K562 (cell line): Measurements from ENCODE around the gene PCDH9.
"Not testable (repeated sequence)": the region's sequence is repeated elsewhere in the genome, so short reads cannot be mapped to it uniquely, and the experiment has no call there.

Experiments
- CEBPB ChIP-seq: fragments of 450-650 bp; IDR thresholded peaks from 2 replicates; pipeline ENCODE4 v1.6.1; 2016; ENCODE audit warnings: missing genetic modification characterization, missing compliant biosample characterization
- HNRNPUL1 ChIP-seq: fragments of 200-400 bp; formaldehyde crosslinking; IDR thresholded peaks from 2 replicates; pipeline ENCODE4 v1.6.1; 2017; ENCODE audit warnings: low read length
- ILF3 ChIP-seq: fragments of 450-650 bp; IDR thresholded peaks from 2 replicates; pipeline ENCODE4 v1.6.1; 2018; ENCODE audit warnings: antibody characterized with exemption, mild to moderate bottlenecking, moderate library complexity, borderline replicate concordance
- KDM5B ChIP-seq: fragments of 200-600 bp; sonication (generic); IDR thresholded peaks from 2 replicates; pipeline ENCODE4 v1.6.1; 2012; ENCODE audit warnings: low read depth, mild to moderate bottlenecking, moderate library complexity, low read length, control low read depth, inconsistent platforms; ENCODE audit not compliant: insufficient replicate concordance
- MAX ChIP-seq: sonication (generic); formaldehyde crosslinking; IDR thresholded peaks from 2 replicates; pipeline ENCODE4 v1.9.0; 2022; ENCODE audit warnings: mild to moderate bottlenecking, missing genetic modification reagents
- MITF ChIP-seq: IDR thresholded peaks from 2 replicates; pipeline ENCODE4 v1.6.1; 2014; ENCODE audit warnings: antibody characterized with exemption
- NR3C1 ChIP-seq: sonication (generic); formaldehyde crosslinking; IDR thresholded peaks from 2 replicates; pipeline ENCODE4 v1.8.1; 2022; ENCODE audit warnings: missing genetic modification reagents
- POLR2A ChIP-seq: fragments of 450-650 bp; conservative IDR thresholded peaks from 2 replicates; pipeline ENCODE4 v1.6.1; 2016
- REST ChIP-seq, 2 experiments: fragments of 450-650 bp; formaldehyde crosslinking in 1 of 2; IDR thresholded peaks; 2 replicates each; pipeline versions ENCODE4 v1.4.0 to v1.6.1; 2014 to 2020; ENCODE audit warnings: mild to moderate bottlenecking in 2 of 2, borderline replicate concordance in 1 of 2, low read depth in 1 of 2
- RFX5 ChIP-seq: IDR thresholded peaks from 2 replicates; pipeline ENCODE4 v1.6.1; 2011; ENCODE audit warnings: low read depth, mild to moderate bottlenecking, improper control_type of control experiment, low read length
- TBL1XR1 ChIP-seq, 2 experiments: IDR thresholded peaks; 2 replicates each; pipeline ENCODE4 v1.6.1; 2012; ENCODE audit warnings: improper control_type of control experiment in 2 of 2, low read length in 2 of 2, mild to moderate bottlenecking in 1 of 2
- ZNF239 ChIP-seq: fragments of 250-450 bp; sonication (Bioruptor Pico); IDR thresholded peaks from 2 replicates; pipeline ENCODE4 v1.4.0; 2020; ENCODE audit warnings: mild to moderate bottlenecking
- ZNF274 ChIP-seq: IDR thresholded peaks from 2 replicates; pipeline ENCODE4 v1.6.1; 2011; ENCODE audit warnings: low read depth, mild to moderate bottlenecking, low read length, moderate library complexity, borderline replicate concordance
- ZNF280B ChIP-seq: fragments of 250-450 bp; sonication (Bioruptor Pico); IDR thresholded peaks from 2 replicates; pipeline ENCODE4 v1.5.1; 2021; ENCODE audit warnings: mild to moderate bottlenecking

GRCh38 chr13:66259426-66259825 is 970.7 kb downstream of the PCDH9 start:
- not testable (repeated sequence) for TF ChIP-seq HNRNPUL1; TBL1XR1 (IDR thresholded peaks at IDR 0.05; ENCODE audit: low read length in 2 of 2); NR3C1 (CRISPR knock-in tag); ZNF280B; ZNF274; POLR2A; KDM5B; ZNF239; CEBPB (tag); RFX5; ILF3; MITF; MAX (CRISPR knock-in tag); REST (IDR thresholded peaks at IDR 0.05; ENCODE audit: borderline replicate concordance); REST (CRISPR knock-in tag; IDR thresholded peaks at IDR 0.05; ENCODE audit: low read depth)
